H1 (cell line): ENCODE data around the gene RBBP8. TPM values are rescaled to one million over a fixed set of nuclear protein-coding genes. Genes with fewer than 3 reads are reported as not detected.

Source experiments
- CTCF ChIA-PET: fragments of 300-600 bp; sonication (Branson Sonifier 250); formaldehyde crosslinking; loops from one replicate; lab custom pipeline; 2021; ENCODE audit not compliant: partially characterized antibody; lab: Charles Lee
- POLR2A ChIA-PET: fragments of 300-600 bp; sonication (Branson Sonifier 250); formaldehyde crosslinking; loops from one replicate; lab custom pipeline; 2021; ENCODE audit warnings: inconsistent platforms; ENCODE audit not compliant: partially characterized antibody; lab: Charles Lee
- DNase-seq, 2 experiments: peaks; one replicate each; pipeline versions ENCODE4 v3.0.0 to v3.0.0-alpha.2; 2010 to 2022; ENCODE audit warnings: low spot score in 2 of 2, low read depth in 1 of 2, mixed read lengths in 1 of 2
- FAIRE-seq: peaks from 2 replicates; lab custom pipeline; 2011; peaks lifted over from hg19 to GRCh38; lab: Jason Lieb, UNC
- H2AFZ ChIP-seq: 2 replicates; pipeline ENCODE4 v1.8.1; 2012; ENCODE audit warnings: low read length, inconsistent platforms
- H2AK5ac ChIP-seq: 2 replicates; pipeline ENCODE4 v1.6.1; 2013; ENCODE audit warnings: low read depth, low read length
- H2BK120ac ChIP-seq: replicated peaks from 2 replicates; pipeline ENCODE3; 2013; ENCODE audit warnings: low read depth, low read length, inconsistent platforms
- H2BK12ac ChIP-seq: 2 replicates; pipeline ENCODE4 v1.6.1; 2013; ENCODE audit warnings: low read depth, low read length
- H2BK15ac ChIP-seq: 2 replicates; pipeline ENCODE4 v1.6.1; 2013; ENCODE audit warnings: low read length
- H2BK20ac ChIP-seq: 2 replicates; pipeline ENCODE4 v1.6.1; 2013; ENCODE audit warnings: low read length
- H2BK5ac ChIP-seq: 2 replicates; pipeline ENCODE4 v1.6.1; 2013; ENCODE audit warnings: low read depth, low read length
- H3K14ac ChIP-seq: 2 replicates; pipeline ENCODE4 v1.6.1; 2013; ENCODE audit warnings: inconsistent platforms; ENCODE audit not compliant: insufficient read length
- H3K18ac ChIP-seq: 2 replicates; pipeline ENCODE4 v1.6.1; 2013; ENCODE audit warnings: low read length; ENCODE audit errors: extremely low read depth
- H3K23ac ChIP-seq: 2 replicates; pipeline ENCODE4 v1.6.1; 2013; ENCODE audit warnings: inconsistent platforms; ENCODE audit not compliant: insufficient read length
- H3K23me2 ChIP-seq: 2 replicates; pipeline ENCODE4 v1.6.1; 2013; ENCODE audit warnings: low read depth, low read length
- H3K27ac ChIP-seq: 2 replicates; pipeline ENCODE4 v1.6.1; 2011; ENCODE audit warnings: low read depth, low read length, inconsistent platforms
- H3K27me3 ChIP-seq, 4 experiments: replicated peaks in 1 of 4; 1 replicate in 1 of 4; 2 replicates in 3 of 4; pipeline versions ENCODE4 v1.6.1 to v1.8.1; 2011 to 2013; ENCODE audit warnings: low read length in 3 of 4, mild to moderate bottlenecking in 3 of 4, inconsistent platforms in 2 of 4, mixed read lengths in 2 of 4, moderate library complexity in 1 of 4; ENCODE audit not compliant: control insufficient read depth in 3 of 4, insufficient read depth in 3 of 4; ENCODE audit errors: extremely low read depth in 1 of 4
- H3K36me3 ChIP-seq, 4 experiments: 2 replicates each; pipeline versions ENCODE4 v1.6.1 to v1.8.1; 2011 to 2013; ENCODE audit warnings: mild to moderate bottlenecking in 4 of 4, low read length in 3 of 4, moderate library complexity in 2 of 4, control low read depth in 1 of 4, inconsistent platforms in 1 of 4; ENCODE audit not compliant: insufficient read depth in 4 of 4, control insufficient read depth in 2 of 4
- H3K4ac ChIP-seq: replicated peaks from 2 replicates; pipeline ENCODE3; 2013; ENCODE audit warnings: low read length, low read depth, mixed read lengths, inconsistent platforms; ENCODE audit not compliant: insufficient read length
- H3K4me1 ChIP-seq, 4 experiments: replicated peaks in 1 of 4; 1 replicate in 1 of 4; 2 replicates in 3 of 4; pipeline versions ENCODE4 v1.6.1 to v1.8.1; 2011 to 2013; ENCODE audit warnings: low read length in 3 of 4, inconsistent platforms in 2 of 4, mixed read lengths in 1 of 4; ENCODE audit not compliant: insufficient read depth in 4 of 4, control insufficient read depth in 3 of 4
- H3K4me2 ChIP-seq, 2 experiments: 2 replicates each; pipeline versions ENCODE4 v1.6.1 to v1.8.1; 2011 to 2013; ENCODE audit warnings: low read depth in 2 of 2, low read length in 2 of 2, control low read depth in 1 of 2, inconsistent platforms in 1 of 2, mild to moderate bottlenecking in 1 of 2; ENCODE audit not compliant: insufficient read depth in 1 of 2
- H3K4me3 ChIP-seq, 4 experiments: fragments of 200-600, 300-600 bp in 1 of 4; sonication (generic), shearing (Covaris generic), sonication (Bioruptor Twin) in 1 of 4; 2 replicates each; pipeline versions ENCODE4 v1.5.1 to v1.8.1; 2011 to 2016; ENCODE audit warnings: low read length in 4 of 4, low read depth in 3 of 4, control low read depth in 2 of 4, inconsistent platforms in 2 of 4, mild to moderate bottlenecking in 2 of 4, mixed read lengths in 1 of 4, moderate library complexity in 1 of 4; ENCODE audit not compliant: insufficient read depth in 2 of 4; ENCODE audit errors: extremely low read depth in 1 of 4
- H3K56ac ChIP-seq: replicated peaks from 2 replicates; pipeline ENCODE3; 2013; ENCODE audit warnings: low read depth, mild to moderate bottlenecking, mixed read lengths, low read length, inconsistent platforms; ENCODE audit not compliant: insufficient read length
- H3K79me1 ChIP-seq: 2 replicates; pipeline ENCODE4 v1.6.1; 2013; ENCODE audit warnings: low read depth, low read length, control low read depth
- H3K79me2 ChIP-seq, 2 experiments: 2 replicates each; pipeline versions ENCODE4 v1.6.1 to v1.8.1; 2012 to 2013; ENCODE audit warnings: low read length in 2 of 2, mild to moderate bottlenecking in 2 of 2, inconsistent platforms in 1 of 2; ENCODE audit not compliant: insufficient read depth in 2 of 2, control insufficient read depth in 1 of 2
- H3K9ac ChIP-seq, 4 experiments: replicated peaks in 1 of 4; 1 replicate in 1 of 4; 2 replicates in 3 of 4; pipeline versions ENCODE4 v1.6.1 to v1.8.1; 2011 to 2013; ENCODE audit warnings: low read depth in 3 of 4, low read length in 3 of 4, control low read depth in 2 of 4, mild to moderate bottlenecking in 2 of 4, moderate library complexity in 2 of 4, inconsistent platforms in 1 of 4; ENCODE audit errors: extremely low read depth in 1 of 4
- H3K9me3 ChIP-seq, 2 experiments: 2 replicates each; pipeline versions ENCODE4 v1.6.1 to v1.8.1; 2012 to 2013; ENCODE audit warnings: mild to moderate bottlenecking in 2 of 2, moderate library complexity in 2 of 2, control low read depth in 1 of 2, inconsistent platforms in 1 of 2, low read depth in 1 of 2, low read length in 1 of 2, mixed read lengths in 1 of 2; ENCODE audit not compliant: insufficient read depth in 2 of 2
- H4K20me1 ChIP-seq, 2 experiments: replicated peaks in 1 of 2; 2 replicates each; pipeline versions ENCODE3 to v1.8.1; 2011 to 2013; ENCODE audit warnings: inconsistent platforms in 2 of 2, low read length in 2 of 2, mild to moderate bottlenecking in 1 of 2; ENCODE audit not compliant: insufficient read depth in 2 of 2, control insufficient read depth in 1 of 2
- H4K5ac ChIP-seq: 2 replicates; pipeline ENCODE4 v1.6.1; 2013; ENCODE audit warnings: low read length, low read depth, mixed read lengths, inconsistent platforms; ENCODE audit not compliant: insufficient read length
- H4K8ac ChIP-seq: 2 replicates; pipeline ENCODE4 v1.8.0; 2013; ENCODE audit warnings: mild to moderate bottlenecking, moderate library complexity, low read length, inconsistent platforms; ENCODE audit not compliant: insufficient read depth; ENCODE audit errors: extremely low read depth
- H4K91ac ChIP-seq: replicated peaks from 2 replicates; pipeline ENCODE3; 2013; ENCODE audit warnings: low read length, mixed read lengths, inconsistent platforms; ENCODE audit not compliant: insufficient read length
- CBX8 ChIP-seq: fragments of 300-800, 300-1000 bp; sonication (generic); IDR thresholded peaks from 2 replicates; pipeline ENCODE4 v1.7.1; 2016; ENCODE audit warnings: low read depth, low read length, borderline replicate concordance
- NANOG ChIP-seq: IDR thresholded peaks from 2 replicates; pipeline ENCODE4 v1.6.1; 2011; ENCODE audit warnings: low read length, low read depth, mild to moderate bottlenecking, inconsistent platforms; ENCODE audit not compliant: insufficient read depth, poor library complexity, severe bottlenecking
- SIRT6 ChIP-seq: IDR thresholded peaks from one replicate; pipeline ENCODE4 v1.7.1; 2012; ENCODE audit warnings: low read length, inconsistent platforms
- SRF ChIP-seq: IDR thresholded peaks from 2 replicates; pipeline ENCODE4 v1.6.1; 2011; ENCODE audit warnings: mild to moderate bottlenecking, low read depth, low read length, moderate library complexity
- WGBS, 2 experiments: shearing (Covaris generic) in 1 of 2; methylation state at CpG; one replicate each; pipeline versions ENCODE4 v1.1.6 to v1.1.7; 2013 to 2015; ENCODE audit warnings: low lambda C conversion rate in 2 of 2, mixed read lengths in 2 of 2, inconsistent platforms in 1 of 2, low coverage in 1 of 2, missing lambda C conversion rate in 1 of 2; ENCODE audit not compliant: insufficient replicate concordance in 2 of 2, insufficient coverage in 1 of 2, insufficient read length in 1 of 2; ENCODE audit errors: extremely low coverage in 1 of 2, missing lambda C conversion rate in 1 of 2; 5-methylcytosine and 5-hydroxymethylcytosine counted together
- polyA plus RNA-seq, 7 experiments: library from polyadenylated mRNA; depleted of rRNA in 3 of 7; stranded (reverse) in 5 of 7; unstranded in 2 of 7; fragments of >200 nt in 5 of 7; fragments of 200-250 nt in 2 of 7; gene quantifications; 1 replicate in 5 of 7; 2 replicates in 1 of 7; 4 replicates in 1 of 7; pipeline versions ENCODE4 v1.2.1 to v1.2.3, GENCODE V29; 2011 to 2013; ENCODE audit warnings: missing spikeins in 2 of 7, mixed read lengths in 2 of 7
- total RNA-seq: library from RNA; stranded (reverse); fragmentation: NEBNext Ultra II Directional; extraction: Animal tissue kit (Norgen Biotek cat#: 25700); gene quantifications from 2 replicates; pipeline ENCODE4 v1.2.1, GENCODE V29; 2021

Gene RBBP8
- total and polyA plus RNA-seq, 2 of the 8 experiments (the other 6 are each of a cell fraction or from before 2014, with no cell fraction given): 16.1 to 65.8 TPM

DNA sequence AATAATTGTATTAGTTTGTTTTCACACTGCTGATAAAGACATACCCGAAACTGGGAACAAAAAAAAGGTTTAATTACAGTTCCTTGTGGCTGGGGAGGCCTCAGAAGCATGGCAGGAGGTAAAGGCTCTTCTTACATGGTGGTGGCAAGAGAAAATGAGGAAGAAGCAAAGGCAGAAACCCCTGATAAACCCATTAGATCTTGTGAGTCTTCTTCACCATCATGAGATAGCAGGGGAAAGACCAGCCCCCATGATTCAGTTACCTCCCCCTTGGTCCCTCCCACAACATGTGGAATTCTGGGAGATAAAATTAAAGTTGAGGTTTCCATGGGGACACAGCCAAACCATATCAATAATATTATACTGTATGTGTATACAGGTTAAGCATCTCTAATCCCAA, 128.9 kb downstream of the RBBP8 start:
- Histone ChIP-seq H2BK15ac (no peak overlapping the region), H3K18ac (no peak overlapping the region), H2AK5ac (no peak overlapping the region), H3K23ac (no peak overlapping the region), H3K27me3 (no peaks in the 10 kb centered on the region), H3K56ac (no peak overlapping the region), H2BK20ac (no peak overlapping the region), H4K8ac (no peak overlapping the region), H3K27ac (no peak overlapping the region), H3K4me3 (no peak overlapping the region), H4K20me1 (no peaks in the 10 kb centered on the region), H3K23me2 (no peaks in the 10 kb centered on the region), H2BK12ac (no peak overlapping the region), H3K4ac (no peak overlapping the region), H3K9me3 (0 out of 4 replicates have a peak, but pooled peaks cover 2 to 4% of the 10 kb centered on the region in 2 experiments), H2AFZ (no peak overlapping the region), H3K79me2 (no peaks in the 10 kb centered on the region), H3K4me2 (no peak overlapping the region), H4K91ac (no peak overlapping the region), H3K79me1 (no peaks in the 10 kb centered on the region), H3K14ac (no peak overlapping the region), H3K9ac (no peak overlapping the region), H4K5ac (no peak overlapping the region), H3K4me1 (no peaks in the 10 kb centered on the region), H2BK120ac (no peak overlapping the region), H3K36me3 (no peaks in the 10 kb centered on the region), H2BK5ac (no peak overlapping the region)
- DNase-seq (no peak), FAIRE-seq (no peak)
- WGBS, 2 experiments: 100% methylated on average over 1 of the region's 1 CpG; no CpG with 5 or more reads in 1 of the 2 experiments
- POLR2A ChIA-PET: no interaction called here
- CTCF ChIA-PET: no interaction called here
- no peak for TF ChIP-seq CBX8
- TF ChIP-seq SIRT6: no peak
- TF ChIP-seq SRF: no peak
- TF ChIP-seq NANOG: no peak
